Hematopoietic multipotent progenitor cell treated with erythropoietin and hydrocortisone succinate and interleukin-3 and kit ligand, for 4 days (in vitro differentiated cells): Measurements from ENCODE around the gene HS3ST5.
"Not testable (repeated sequence)": the region's sequence is repeated elsewhere in the genome, so short reads cannot be mapped to it uniquely, and the experiment has no call there.

Experiments used
- DNase-seq: peaks from one replicate; pipeline ENCODE4 v3.0.0-alpha.2; 2015

Gene HS3ST5

DNA sequence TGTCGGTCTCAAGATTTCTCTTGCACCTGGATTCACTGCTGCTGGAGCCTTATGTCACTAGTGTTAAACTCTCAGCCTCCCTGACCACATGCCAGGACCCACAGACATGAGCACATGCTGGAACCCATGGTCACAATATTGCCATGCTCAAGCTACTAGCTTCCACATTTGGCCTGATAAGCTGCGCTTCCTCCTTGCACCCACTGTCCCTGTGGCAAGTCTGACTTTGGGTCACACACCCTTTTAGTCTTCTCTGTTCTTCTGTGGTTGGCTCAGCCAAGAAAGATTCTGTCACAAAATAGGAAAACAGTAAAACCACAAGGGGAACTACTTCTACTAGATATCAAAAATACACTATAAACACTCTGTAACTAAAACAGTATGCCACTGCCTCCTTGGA, 303.0 kb downstream of the HS3ST5 start:
- peak; percentile 26 for DNase-seq

DNA sequence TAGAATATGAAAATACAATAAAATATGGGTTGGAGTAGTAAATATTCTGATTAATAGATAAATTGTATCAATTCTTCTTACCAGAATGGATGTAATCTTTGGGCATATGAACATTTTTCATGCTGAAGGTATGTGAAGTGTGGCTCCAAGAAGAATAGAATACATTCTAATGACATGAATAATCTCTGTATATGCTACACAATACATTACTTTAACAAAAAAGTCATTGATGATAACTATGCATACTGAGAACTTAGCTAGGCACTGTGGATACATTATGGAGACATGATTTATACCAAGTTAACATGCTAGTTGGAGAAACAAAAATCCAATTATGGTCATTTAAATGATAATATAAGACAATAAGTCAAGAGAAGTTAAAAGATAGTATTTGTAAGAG, 309.2 kb downstream of the HS3ST5 start:
- DNase-seq = no peak

DNA sequence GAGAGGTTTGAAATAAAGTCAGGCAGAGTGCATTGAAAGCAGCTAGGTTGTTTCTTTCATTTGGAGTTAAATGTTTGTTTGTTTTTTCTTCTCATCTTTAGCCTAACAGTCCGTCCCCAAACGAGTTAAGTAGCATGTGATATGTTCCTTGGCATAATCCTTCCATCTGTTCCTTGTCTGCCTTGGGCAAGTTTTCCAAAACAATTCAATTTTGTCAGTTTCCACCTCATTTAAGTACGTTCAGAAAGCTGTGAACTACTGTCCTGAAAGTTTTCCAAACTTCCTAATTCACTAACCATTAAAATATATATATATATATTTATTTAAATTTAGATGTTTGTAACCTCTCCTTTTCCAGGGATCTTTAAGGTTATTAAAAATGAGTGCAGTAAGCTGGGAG, 310.1 kb downstream of the HS3ST5 start:
- no peak for DNase-seq

DNA sequence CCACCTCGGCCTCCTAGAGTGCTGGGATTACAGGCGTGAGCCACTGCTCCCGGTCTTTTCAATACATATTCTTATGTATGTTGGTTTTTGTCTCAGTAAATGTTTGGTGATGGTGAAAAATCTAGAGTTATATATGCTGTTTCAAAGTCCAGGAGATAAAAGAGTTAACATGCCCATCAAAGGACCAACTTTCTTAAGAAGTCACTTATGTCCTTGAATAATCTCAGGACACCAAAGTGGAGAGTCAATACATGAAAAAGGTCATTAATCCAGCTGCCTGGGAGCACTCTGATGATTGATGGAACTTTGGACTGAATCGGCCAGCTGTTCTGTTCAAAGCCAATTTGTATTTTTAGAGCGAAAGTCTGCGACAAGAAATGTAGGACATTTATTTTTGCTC, 312.1 kb downstream of the HS3ST5 start:
- DNase-seq = no peak

DNA sequence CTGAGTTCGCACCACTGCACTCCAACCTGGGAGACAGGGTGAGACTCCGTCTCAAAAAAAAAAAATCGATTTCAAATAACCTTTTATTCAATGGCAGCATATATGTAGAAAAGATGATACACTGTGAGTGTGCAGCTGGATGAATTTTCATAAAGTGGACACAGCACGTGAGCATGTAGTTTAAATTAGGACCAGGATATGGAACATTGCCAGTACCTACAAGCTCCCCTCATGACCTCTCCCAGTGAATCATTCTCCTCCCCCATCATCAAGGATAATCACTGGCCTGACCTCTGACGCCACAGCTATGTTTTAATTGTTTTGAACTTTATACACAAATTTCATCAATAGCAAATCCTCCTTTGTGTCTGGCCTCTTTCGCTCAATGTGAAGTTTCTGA, 318.1 kb downstream of the HS3ST5 start:
- no peak for DNase-seq

DNA sequence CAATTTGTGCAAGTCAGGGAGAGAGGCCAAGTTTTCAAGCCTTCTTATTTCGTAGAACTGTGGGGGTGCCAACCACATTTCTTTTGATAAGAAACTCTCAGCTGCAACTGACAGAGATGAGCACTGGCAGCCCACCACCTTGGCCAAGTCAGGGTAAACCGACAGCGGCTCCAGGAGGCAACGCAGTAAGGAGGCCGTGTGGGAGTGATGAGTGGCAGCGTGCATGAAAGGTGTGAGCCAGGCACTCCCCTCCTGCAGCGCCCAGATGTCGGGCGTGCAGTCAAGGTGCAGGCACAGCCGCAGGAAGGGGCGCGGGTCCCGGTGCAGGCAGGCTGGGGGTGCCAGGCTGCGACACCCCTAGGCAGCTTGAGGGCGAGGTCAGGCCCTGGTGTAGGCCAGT, 322.6 kb downstream of the HS3ST5 start:
- no peak for DNase-seq

DNA sequence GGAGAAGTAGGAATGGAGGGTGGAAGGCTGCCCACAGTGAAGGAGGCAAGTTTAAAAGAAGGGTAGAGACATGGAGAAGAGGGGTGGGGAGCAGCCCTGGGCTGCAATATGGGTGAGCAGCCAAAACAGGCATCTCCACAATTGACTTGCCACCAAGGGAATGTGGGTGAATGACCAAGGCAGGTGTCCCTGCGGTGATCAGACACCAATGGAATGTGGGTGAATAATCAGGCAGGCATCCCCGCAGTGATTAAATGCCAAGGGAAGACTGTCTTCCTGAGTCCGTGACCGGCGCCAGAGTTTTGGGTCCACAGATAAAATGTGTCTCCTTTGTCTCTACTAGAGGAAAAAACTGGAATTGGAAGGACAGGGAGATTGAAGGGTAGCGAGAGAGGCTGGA, 325.7 kb downstream of the HS3ST5 start:
- not testable (repeated sequence) for DNase-seq

DNA sequence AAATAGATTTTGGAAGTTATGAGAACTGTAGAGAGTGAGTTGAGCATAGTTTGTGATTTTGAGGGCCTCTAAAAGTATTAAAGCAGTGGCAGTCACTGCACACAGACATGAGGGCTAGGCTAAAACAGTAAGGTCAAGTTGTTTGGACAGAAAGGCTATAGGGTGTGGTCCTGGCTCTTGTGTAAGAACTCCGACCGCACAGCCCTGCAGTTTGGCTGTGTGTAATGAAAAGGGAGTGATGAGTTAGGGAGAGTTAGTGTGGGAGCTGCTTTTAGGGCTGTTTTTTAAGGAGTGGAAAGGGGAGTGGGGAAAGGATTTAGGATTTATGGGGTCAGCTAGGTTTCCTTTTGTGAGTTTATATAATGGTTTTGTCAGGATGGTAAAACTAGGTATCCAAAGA, 328.7 kb downstream of the HS3ST5 start:
- DNase-seq = not testable (repeated sequence)

DNA sequence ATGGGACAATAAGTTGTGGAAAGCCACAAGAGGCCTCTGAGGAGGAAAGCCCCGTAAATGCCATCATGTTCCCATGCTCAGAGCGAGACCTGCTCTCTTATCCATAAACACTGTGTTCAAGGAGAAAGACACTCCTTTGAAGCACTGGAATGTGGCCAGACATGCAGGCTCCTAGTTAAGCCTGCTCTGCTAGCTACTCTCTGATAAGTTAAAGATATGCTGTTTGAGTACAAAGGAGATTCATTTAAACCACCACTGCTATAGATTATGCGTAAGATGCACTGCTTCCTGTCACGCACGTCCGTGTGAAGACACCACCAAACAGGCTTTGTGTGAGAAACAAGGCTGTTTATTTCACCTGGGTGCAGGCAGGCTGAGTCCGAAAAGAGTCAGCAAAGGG, 331.3 kb downstream of the HS3ST5 start:
- not testable (repeated sequence) for DNase-seq

DNA sequence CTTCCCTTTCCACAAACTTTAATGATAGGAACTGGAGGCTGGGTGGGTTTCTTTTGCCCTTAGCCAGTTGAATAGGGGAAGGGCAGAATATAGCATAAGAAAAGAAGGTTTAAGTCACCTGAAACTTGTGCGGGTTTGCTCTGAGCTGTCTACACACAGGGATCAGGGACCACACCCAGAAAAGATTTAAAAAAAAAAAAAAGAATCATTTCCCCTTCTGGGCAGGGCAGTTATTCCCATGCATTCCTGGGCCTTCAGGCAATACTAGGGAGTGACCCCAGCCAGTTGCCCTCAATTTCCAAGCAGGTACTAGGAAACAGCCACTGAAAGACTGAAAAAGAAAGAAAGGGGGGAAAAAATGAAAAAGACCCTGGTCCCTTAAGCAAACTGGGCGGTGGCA, 332.3 kb downstream of the HS3ST5 start:
- no peak for DNase-seq

DNA sequence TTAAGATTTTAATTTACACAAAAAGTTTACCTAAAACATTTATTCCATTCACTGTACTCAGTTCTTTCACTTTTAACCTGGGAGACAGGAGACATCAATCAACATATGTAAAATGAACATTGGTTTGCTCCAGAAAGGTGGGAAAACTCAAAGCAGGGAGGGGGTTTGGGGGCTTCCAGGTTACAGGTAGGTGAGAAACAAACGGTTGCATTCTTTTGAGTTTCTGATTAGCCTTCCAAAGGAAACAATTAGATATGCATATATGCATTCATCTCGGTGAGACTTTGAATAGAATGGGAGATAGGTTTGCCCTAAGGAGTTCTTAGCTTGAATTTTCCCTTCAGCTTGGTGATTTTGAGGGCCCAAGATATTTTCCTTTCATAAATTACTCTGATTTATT, 333.6 kb downstream of the HS3ST5 start:
- DNase-seq = no peak

DNA sequence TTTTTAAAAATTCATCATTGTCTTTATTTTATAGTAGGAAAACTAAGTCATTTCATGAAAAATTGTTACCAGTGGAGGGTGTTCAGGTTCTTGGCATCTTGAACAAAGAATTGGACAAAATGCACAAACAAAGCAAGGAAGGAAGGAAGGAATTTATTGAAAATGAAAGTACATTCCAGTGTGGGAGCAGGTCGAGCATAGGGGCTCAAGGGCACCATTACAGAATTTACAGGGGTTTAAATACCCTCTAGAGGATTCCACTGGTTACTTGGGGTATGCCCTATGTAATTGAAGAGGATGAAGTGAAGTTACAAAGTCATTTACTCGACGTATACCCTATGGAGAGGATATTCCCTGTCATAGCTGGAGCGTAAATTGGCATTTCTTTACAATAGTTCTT, 334.5 kb downstream of the HS3ST5 start:
- DNase-seq = no peak

DNA sequence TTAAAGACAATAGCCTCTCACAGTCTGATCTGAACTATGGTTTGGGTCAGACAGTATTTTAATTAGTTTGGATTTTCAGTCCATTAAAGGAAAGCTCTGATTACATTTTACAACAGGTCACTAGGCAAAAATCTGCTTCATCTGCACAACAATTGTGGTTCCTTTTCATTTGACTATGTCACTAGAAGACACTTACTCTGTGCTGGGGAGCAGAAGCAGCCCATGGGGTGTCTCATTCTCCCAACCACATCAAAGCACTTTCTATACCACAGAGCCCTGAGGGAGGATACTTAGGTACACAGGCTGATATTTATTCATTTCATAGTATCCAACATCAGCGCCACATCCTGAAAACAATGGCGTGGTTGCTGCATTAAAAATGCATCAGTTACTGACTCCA, 335.3 kb downstream of the HS3ST5 start:
- no peak for DNase-seq
